Mesothelial cell of epicardium (in vitro differentiated cells): ENCODE results near the gene ETF1. TPM values are rescaled to one million over a fixed set of nuclear protein-coding genes. Genes with fewer than 3 reads are reported as not detected.
A peak's percentile ranks its signal among the peaks of the same experiment; 100 is the strongest.

ENCODE experiments used
- DNase-seq, 2 experiments: peaks; one replicate each; pipeline ENCODE4 v3.0.0; 2021; ENCODE audit warnings: low spot score in 2 of 2; ENCODE audit not compliant: unreplicated experiment in 2 of 2
- H3K27ac Mint-ChIP-seq: 2 replicates; pipeline ENCODE4 v1.8.0; 2021; ENCODE audit warnings: mixed read lengths
- H3K27me3 Mint-ChIP-seq: 2 replicates; pipeline ENCODE4 v1.8.0; 2021; ENCODE audit warnings: low read depth, mixed read lengths
- H3K36me3 Mint-ChIP-seq: 2 replicates; pipeline ENCODE4 v1.8.0; 2021; ENCODE audit warnings: mixed read lengths
- H3K4me1 Mint-ChIP-seq: 2 replicates; pipeline ENCODE4 v1.8.0; 2021; ENCODE audit warnings: mixed read lengths
- H3K4me3 Mint-ChIP-seq: 2 replicates; pipeline ENCODE4 v1.8.0; 2021; ENCODE audit warnings: mild to moderate bottlenecking, moderate library complexity, mixed read lengths
- H3K9me3 Mint-ChIP-seq: 2 replicates; pipeline ENCODE4 v1.8.0; 2021; ENCODE audit warnings: mixed read lengths
- CTCF ChIP-seq: fragments of 200-600 bp; sonication (generic); IDR thresholded peaks from one replicate; pipeline ENCODE4 v1.5.0; 2021; ENCODE audit warnings: antibody characterized with exemption; ENCODE audit not compliant: unreplicated experiment
- total RNA-seq: library from RNA; stranded (reverse); gene quantifications from 3 replicates; pipeline ENCODE4 v1.2.1, GENCODE V29; 2021

Gene ETF1
- 76.6 to 77.7 TPM (median 77.6 TPM) in 3 replicates for total RNA-seq

GRCh38 chr5:138542956-138543729, at the start of gene ETF1:
ETF1 (minus strand) TSS chr5:138543236; CDS start chr5:138542918, 318 bp downstream.
- no peaks in the 10 kb centered on the region for H3K9me3 Mint-ChIP-seq
- peak within 1 kb of the TSS; percentile 100 for H3K27ac Mint-ChIP-seq
- no peaks in the 10 kb centered on the region for H3K27me3 Mint-ChIP-seq
- peak; percentile 99 to 100 for DNase-seq
- no peaks in the 10 kb centered on the region for H3K36me3 Mint-ChIP-seq
- no peak for TF ChIP-seq CTCF
- H3K4me1 Mint-ChIP-seq: peaks cover 47% of the 10 kb centered on the region
- H3K4me3 Mint-ChIP-seq: peak within 1 kb of the TSS; percentile 99

- DNase-seq: no peak
- Mint-ChIP-seq H3K9me3 (no peaks in the 10 kb centered on the region), H3K27me3 (no peaks in the 10 kb centered on the region), H3K27ac (no peak overlapping the region), H3K4me3 (no peak overlapping the region), H3K4me1 (peaks cover 21% of the 10 kb centered on the region), H3K36me3 (no peaks in the 10 kb centered on the region)
- no peak for TF ChIP-seq CTCF
Observed at GRCh38 chr5:138588013-138588788, 45.2 kb upstream of the ETF1 start.

- Mint-ChIP-seq H3K9me3 (no peaks in the 10 kb centered on the region), H3K4me1 (peaks cover 21% of the 10 kb centered on the region), H3K4me3 (no peak overlapping the region), H3K36me3 (no peaks in the 10 kb centered on the region), H3K27ac (peak overlapping the region; percentile 75), H3K27me3 (no peaks in the 10 kb centered on the region)
- TF ChIP-seq CTCF: no peak
- DNase-seq: no peak
Observed at GRCh38 chr5:138585157-138585556, 42.1 kb upstream of the ETF1 start.

- Mint-ChIP-seq H3K9me3 (no peaks in the 10 kb centered on the region), H3K27ac (no peak overlapping the region), H3K36me3 (no peaks in the 10 kb centered on the region), H3K4me3 (no peak overlapping the region), H3K27me3 (no peaks in the 10 kb centered on the region), H3K4me1 (peaks cover 23% of the 10 kb centered on the region)
- no peak for DNase-seq
- no peak for TF ChIP-seq CTCF
Observed at GRCh38 chr5:138583984-138584637, 41.1 kb upstream of the ETF1 start.

- Mint-ChIP-seq H3K36me3 (no peaks in the 10 kb centered on the region), H3K4me1 (peaks cover 17% of the 10 kb centered on the region), H3K4me3 (no peak overlapping the region), H3K9me3 (no peaks in the 10 kb centered on the region), H3K27ac (no peak overlapping the region), H3K27me3 (no peaks in the 10 kb centered on the region)
- DNase-seq: no peak
- TF ChIP-seq CTCF: no peak
Observed at GRCh38 chr5:138582959-138583358, 39.9 kb upstream of the ETF1 start.
